Measurements from ENCODE around the gene MYO9B. TPM values are rescaled to one million over a fixed set of nuclear protein-coding genes. Genes with fewer than 3 reads are reported as not detected.

MYO9B gene
- total RNA-seq, 1 donor from 2014 or later = 100 TPM

- H3K36me3 ChIP-seq = no peaks in the 10 kb centered on the region
- peak overlapping the region; percentile 81 for H3K27ac ChIP-seq
- peaks cover 70% of the 10 kb centered on the region for H3K4me1 ChIP-seq
- intact Hi-C loops (cut with DNase I) = no loop called here
- no peak overlapping the region for H3K4me3 ChIP-seq
- no peaks in the 10 kb centered on the region for H3K27me3 ChIP-seq
- no peak for TF ChIP-seq POLR2A (IDR thresholded peaks at IDR 0.05)
- TF ChIP-seq CTCF (IDR thresholded peaks at IDR 0.05) = no peak
- TF ChIP-seq POLR2AphosphoS5 (IDR thresholded peaks at IDR 0.05; ENCODE audit: insufficient read depth in 1 of 2, low read depth in 1 of 2) = peak; percentile 34 to 63
- DNase-seq (ENCODE audit: extremely low spot score in 2 of 2) = no peak
- no peaks in the 10 kb centered on the region for H3K9me3 ChIP-seq
Observed at GRCh38 chr19:17095141-17095919, 19.8 kb downstream of the MYO9B start.

DNA sequence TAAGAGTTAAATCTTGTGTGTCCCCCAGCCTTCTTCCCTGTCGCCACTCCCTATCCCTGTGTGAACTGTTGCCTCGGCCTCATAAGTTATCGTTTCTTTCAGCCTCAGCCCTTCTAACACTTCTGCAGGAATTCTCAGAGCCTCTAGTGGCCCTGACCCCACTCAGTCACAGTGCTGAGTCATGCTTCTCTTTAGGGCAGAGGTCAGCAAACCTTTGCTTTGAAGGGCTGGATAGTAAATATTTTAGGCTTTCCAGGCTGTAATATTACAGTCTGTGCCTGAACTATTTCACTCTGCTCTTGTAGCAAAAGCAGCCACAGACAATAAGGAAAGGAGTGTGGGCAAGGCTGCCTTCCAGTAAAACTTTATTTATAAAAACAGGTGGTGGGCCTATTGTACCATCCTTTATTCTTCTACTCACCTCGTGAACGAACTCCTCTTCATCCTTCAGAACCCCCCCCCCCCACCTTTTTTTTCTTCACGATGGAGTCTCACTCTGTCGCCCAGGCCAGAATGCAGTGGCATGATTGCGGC lies 22.1 kb downstream of the MYO9B start:
- Histone ChIP-seq H3K27me3 (no peaks in the 10 kb centered on the region), H3K36me3 (peaks cover 0 to 15% of the 10 kb centered on the region in 2 donors), H3K27ac (peak overlapping the region; percentile 81), H3K9me3 (no peaks in the 10 kb centered on the region), H3K4me3 (no peak overlapping the region), H3K4me1 (peaks cover 52% of the 10 kb centered on the region)
- TF ChIP-seq POLR2AphosphoS5 (IDR thresholded peaks at IDR 0.05; ENCODE audit: insufficient read depth in 1 of 2, low read depth in 1 of 2) = no peak
- no peak for TF ChIP-seq CTCF (IDR thresholded peaks at IDR 0.05)
- no peak for TF ChIP-seq POLR2A (IDR thresholded peaks at IDR 0.05)
- intact Hi-C loops (cut with DNase I) = no loop called here
- no peak for DNase-seq (ENCODE audit: extremely low spot score in 2 of 2)

GRCh38 chr19:17098326-17098725 lies 22.7 kb downstream of the MYO9B start:
- intact Hi-C loops (cut with DNase I) = no loop called here
- no peak for DNase-seq (ENCODE audit: extremely low spot score in 2 of 2)
- H3K4me3 ChIP-seq = no peak overlapping the region
- H3K9me3 ChIP-seq = no peaks in the 10 kb centered on the region
- H3K27me3 ChIP-seq = no peaks in the 10 kb centered on the region
- no peak for TF ChIP-seq POLR2A (IDR thresholded peaks at IDR 0.05)
- TF ChIP-seq POLR2AphosphoS5 (IDR thresholded peaks at IDR 0.05; ENCODE audit: insufficient read depth in 1 of 2, low read depth in 1 of 2) = no peak
- TF ChIP-seq CTCF (IDR thresholded peaks at IDR 0.05) = no peak
- H3K27ac ChIP-seq = peak overlapping the region; percentile 81
- peaks cover 0 to 22% of the 10 kb centered on the region in 2 donors for H3K36me3 ChIP-seq
- H3K4me1 ChIP-seq = peaks cover 46% of the 10 kb centered on the region

- TF ChIP-seq POLR2A (IDR thresholded peaks at IDR 0.05) (no peak), CTCF (IDR thresholded peaks at IDR 0.05) (no peak), POLR2AphosphoS5 (IDR thresholded peaks at IDR 0.05; ENCODE audit: insufficient read depth in 1 of 2, low read depth in 1 of 2) (no peak)
Observed at GRCh38 chr19:17101686-17102628, 26.4 kb downstream of the MYO9B start.

More at GRCh38 chr19:17101686-17102628, 26.4 kb downstream of the MYO9B start:
- no peak for DNase-seq (ENCODE audit: extremely low spot score in 2 of 2)
- intact Hi-C loops (cut with DNase I) = no loop called here
- H3K9me3 ChIP-seq = no peaks in the 10 kb centered on the region
- H3K4me3 ChIP-seq = no peak overlapping the region
- peaks cover 37% of the 10 kb centered on the region for H3K4me1 ChIP-seq
- peaks cover 0 to 36% of the 10 kb centered on the region in 2 donors for H3K36me3 ChIP-seq
- H3K27ac ChIP-seq = no peak overlapping the region
- H3K27me3 ChIP-seq = no peaks in the 10 kb centered on the region

Data from vagina (tissue), 2 donors.